M059J (cell line): ENCODE results near the gene P4HA3. TPM values are rescaled to one million over a fixed set of nuclear protein-coding genes. Genes with fewer than 3 reads are reported as not detected.
"Not testable (repeated sequence)": the region's sequence is repeated elsewhere in the genome, so short reads cannot be mapped to it uniquely, and the experiment has no call there.

Experiments
- DNase-seq: peaks from one replicate; pipeline ENCODE4 v3.0.0-alpha.2; 2012; ENCODE audit warnings: low read depth
- total RNA-seq: library from RNA; depleted of rRNA; stranded (reverse); fragments of >200 nt; shearing (Covaris generic); gene quantifications from 2 replicates; pipeline ENCODE4 v1.2.3, GENCODE V29; 2014; rRNA removed

Gene P4HA3
- total RNA-seq, result 4.2 and 5.4 TPM in 2 replicates

DNA sequence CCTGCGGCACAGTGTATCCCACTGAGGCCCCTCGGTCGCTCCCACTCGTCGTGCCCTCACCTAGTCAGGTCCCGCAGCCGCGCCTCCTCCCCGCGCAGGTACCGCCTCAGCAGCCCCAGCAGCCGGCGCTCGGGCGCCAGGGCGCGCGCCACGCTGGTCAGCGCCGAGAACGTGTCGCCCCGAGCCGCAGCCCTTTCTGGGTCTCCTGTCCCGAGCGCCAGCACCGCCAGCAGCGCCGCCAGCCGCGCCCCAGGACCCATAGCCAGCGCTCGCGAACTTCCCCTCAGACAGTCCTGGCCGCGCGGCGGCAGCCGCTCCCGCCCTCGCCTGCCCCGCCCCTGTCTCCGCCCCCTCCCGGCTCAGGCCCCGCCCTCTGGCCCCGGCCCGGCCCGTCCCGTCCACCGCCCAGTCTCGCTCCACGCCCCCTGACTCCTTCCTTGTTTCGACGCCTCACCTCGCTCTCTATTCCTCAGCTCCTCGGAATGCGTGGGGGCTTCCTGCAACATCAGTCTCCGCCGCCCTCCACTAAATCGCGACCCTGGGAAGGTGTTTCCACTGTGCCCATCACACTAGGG, at the start of gene P4HA3:
P4HA3 (minus strand) TSS at position 289 of the 575 bp plus-strand sequence; CDS start at position 260, 29 bp downstream.
- peak; percentile 51 for DNase-seq

DNA sequence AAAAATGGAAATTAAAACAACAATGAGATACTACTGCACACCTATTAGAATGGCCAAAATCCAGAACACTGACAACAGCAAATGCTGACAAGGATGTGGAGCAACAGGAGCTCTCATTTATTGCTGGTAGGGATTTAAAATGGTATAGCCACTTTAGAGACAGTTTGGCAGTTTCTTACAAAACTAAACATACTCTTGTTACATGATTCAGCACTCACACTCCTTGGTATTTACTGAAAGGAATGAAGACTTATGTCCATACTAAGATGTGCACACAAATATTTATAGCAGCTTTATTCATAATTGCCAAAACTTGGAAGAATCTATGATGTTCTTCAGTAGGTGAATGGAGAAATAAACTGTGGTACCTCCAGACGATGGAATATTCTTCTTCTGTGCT, 46.0 kb upstream of the P4HA3 start:
- DNase-seq, result no peak

DNA sequence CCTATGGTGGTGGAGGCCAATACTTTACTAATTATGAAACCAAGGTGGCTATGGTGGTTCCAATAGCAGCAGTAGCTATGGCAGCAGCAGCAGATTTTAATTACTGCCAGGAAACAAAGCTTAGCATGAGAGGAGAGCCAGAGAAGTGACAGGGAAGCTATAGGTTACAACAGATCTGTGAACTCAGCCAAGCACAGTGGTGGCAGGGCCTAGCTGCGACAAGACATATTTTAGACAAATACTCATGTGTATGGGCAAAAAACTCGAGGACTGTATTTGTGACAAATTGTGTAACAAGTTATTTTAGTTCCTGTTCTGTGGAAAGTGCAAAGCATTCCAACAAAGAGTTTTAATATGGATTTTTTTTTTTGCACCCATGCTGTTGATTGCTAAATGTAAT, 44.2 kb upstream of the P4HA3 start:
- no peak for DNase-seq

DNA sequence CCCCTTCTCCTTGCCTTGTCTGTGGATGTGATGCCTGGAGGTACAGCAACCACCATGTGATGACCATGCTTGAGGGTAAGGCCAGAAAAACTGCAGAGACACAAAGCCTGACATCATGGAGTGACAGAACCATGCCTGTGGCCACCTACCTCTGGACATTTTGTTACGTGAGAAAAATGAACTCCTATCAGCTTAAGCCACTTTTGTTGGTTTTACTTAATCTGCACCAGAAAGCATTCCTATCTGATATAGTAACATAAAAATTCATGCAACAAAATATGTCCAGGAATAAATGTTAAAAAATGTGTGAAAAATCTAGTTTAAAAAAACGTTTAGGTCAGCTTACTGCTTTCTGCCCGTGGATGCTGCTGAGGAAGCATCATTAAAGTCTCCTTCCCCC, 42.6 kb upstream of the P4HA3 start:
- no peak for DNase-seq

DNA sequence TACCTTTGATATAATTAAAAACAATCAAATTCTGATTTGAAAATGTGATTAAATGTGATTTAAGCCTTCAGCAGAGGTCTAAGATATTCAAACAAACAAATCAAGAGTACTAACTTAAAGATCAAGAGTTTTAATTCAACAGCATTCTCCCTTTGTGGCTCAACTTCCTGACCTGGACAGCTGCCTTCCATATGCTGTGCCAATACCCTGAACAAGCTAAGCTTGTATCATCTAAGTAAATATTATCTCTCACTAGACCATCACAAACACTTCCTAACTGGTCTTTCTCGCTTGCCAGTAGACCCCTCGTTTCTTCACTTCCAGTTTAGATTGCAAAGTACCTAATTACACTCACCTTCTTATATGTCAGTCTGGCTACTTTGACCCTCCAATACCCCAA, 35.9 kb upstream of the P4HA3 start:
- no peak for DNase-seq

DNA sequence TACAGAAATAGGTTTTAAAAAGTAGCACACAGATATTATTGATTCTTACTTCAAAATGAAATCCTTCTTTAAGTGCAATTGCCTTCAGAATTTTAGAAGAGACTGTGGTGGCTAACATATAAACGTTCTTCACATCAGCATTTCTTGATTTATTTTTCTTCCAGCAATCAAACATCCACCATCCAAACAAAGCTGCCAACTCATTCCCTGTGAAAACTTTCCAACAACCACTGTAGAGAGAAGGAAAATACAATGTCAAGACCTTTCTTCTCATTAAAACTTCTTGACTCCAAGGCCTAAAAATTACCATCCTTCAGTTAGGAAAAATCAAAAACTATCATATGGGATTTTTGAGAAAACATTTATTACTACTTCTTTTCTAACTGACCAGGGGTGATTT, 34.0 kb upstream of the P4HA3 start:
- no peak for DNase-seq

DNA sequence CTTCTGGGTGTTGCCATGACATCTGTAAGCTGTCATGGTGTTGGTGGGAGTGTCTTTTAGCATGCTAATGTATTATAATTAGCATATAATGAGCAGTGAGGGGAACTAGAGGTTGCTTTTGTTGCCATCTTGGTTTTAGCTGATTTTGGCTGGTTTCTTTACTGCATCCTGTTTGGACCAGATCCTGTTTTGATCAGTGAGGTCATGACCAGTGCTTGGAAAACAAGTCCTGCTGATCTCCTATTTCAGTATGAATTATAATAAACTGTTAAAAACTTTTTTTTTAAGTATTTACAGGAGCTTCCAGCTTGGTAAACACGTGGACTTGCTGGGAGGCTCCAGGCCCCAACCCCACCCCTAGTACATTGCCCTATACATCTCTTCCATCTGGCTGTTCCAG, 30.5 kb upstream of the P4HA3 start:
- DNase-seq, result no peak

DNA sequence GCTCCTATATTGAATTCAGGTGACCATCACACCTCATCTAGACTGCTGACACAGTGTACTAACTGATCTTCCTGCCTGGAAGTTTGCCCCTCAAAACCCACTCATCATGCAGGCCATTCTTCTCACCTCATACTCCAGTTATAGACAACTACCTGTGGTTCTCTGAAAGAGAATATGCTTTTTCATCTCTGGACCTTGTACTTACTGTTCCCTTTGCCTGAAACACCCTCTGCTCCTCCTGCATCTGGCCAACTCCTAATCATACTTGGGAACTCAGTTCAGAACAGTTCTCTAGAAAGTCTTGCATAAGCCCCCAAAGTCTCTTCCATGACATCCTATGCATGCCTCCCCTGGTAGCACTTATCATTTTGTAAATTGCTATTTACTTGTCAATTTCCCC, 28.2 kb upstream of the P4HA3 start:
- no peak for DNase-seq

DNA sequence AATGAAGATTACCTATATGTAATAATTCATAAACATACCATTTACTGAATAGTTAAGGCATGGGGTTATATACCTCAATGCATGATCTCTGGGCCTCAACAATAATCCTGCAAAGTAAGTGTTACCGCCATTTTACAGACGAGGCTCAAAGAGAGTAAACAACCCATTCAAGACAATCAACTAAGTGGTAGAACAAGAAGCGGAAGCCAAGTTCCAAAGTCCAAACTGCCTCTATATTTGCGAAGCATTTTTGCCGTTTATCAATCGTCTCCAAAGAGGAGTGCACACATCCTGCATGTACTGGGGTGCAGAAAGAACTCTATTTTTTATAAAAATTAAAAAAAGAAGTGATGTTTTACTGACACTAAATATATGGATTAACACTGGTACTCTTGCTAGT, 27.5 kb upstream of the P4HA3 start:
- no peak for DNase-seq

DNA sequence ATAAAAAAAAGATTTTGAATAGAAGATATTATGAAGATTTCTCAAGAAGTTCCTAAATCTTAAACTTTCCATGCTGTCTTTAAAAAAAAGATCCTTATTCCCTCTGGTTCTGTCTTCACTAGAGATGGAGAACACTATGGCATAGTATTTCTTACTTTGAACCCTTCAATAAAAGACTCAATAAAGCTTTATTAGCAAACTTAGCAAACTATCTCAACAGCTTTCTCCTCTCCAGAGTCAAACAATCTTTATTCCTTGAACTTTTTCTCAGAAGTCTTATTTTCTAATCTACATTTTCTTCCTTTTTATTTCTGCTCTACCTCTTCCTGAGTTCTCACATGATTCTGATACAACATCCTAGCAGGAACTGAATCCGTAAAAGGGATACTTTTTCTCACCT, 21.8 kb upstream of the P4HA3 start:
- no peak for DNase-seq

DNA sequence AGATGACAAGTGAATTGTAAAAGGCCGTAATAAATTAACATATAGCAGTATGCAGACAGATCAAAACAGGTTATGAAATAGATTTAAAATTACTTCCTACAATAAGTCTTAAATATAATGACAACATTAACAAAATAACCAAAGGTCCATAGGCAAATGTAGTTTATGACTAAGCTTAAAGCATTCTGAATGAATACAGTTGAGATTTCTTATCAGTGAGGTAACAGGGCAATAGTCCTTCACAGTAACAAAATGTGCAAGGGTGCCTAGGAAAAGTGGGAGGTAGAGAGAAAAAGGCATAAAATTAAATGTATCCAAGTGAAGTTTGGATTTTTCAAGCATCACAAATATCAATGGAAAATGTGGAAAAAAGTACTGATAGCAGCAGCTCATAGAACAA, 20.9 kb upstream of the P4HA3 start:
- no peak for DNase-seq

DNA sequence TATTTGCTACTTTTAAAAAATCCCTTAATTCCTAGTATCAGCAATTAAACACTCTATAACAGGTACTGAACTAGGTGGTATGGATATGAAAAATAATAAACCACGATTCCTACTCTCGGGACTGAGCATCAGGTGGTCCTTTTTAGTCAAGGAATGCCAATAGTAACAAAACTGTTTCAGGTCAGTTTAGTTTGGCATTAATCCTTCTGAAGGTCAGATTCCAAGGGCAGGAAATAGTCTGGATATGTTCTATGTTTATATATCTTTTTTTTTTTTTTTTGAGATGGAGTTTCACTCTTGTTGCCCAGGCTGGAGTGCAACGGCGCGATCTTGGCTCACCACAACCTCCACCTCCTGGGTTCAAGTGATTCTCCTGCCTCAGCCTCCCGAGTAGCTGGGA, 19.6 kb upstream of the P4HA3 start:
- DNase-seq, result not testable (repeated sequence)

DNA sequence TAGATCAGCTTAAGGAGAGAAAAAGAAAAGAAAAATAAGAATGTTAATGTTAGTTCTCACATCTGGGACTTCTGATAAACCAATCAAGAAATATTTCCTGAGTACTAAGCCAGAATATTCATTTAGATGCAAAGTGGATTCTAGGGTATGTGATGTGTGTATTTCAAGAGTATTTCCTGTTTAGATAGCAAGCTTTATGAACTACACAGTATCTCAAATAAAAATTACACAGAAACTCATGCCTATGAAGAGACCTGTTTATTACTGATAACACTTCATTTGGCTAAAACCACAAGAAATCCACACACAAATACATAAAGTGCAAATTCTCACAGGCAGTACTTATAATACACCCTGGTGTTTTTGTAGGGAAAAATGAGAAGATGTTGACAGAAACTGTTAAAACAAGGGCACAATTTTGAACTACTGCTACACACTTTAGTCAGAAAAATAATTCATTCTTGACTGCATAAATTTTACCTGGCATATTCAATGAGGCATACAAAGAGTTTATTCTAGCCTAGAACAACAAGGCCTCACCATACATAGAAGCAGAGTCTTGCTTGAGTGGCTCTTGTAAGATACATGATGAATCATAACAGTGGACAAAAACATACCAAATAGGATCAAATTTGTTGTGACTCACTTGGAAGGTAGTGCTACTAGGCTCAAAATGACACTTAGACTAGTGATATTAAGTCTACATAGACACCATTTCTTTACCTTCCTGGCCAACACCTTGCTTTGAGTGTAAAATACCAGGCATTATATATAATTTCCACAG, 18.8 kb upstream of the P4HA3 start:
- DNase-seq, result peak; percentile 77

DNA sequence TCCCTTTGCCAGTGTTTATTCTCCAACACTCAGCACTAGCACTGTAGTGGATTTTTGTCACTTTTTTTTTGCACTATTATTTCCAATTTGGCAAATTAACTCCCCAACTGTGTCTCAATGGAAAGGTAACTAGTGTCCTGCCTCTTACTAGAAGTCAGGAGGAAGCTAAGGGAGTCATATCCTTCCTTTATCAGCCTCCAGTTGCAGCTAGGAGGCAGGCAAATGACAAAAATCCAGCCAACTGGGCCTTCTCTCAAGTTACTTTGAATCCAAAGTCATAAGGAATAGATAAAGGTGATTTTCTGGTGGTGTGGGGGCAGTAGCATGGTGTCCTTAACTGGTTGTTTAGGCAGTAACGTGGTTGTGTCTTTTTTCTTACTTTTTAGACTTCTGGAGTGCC, 15.6 kb upstream of the P4HA3 start:
- no peak for DNase-seq

DNA sequence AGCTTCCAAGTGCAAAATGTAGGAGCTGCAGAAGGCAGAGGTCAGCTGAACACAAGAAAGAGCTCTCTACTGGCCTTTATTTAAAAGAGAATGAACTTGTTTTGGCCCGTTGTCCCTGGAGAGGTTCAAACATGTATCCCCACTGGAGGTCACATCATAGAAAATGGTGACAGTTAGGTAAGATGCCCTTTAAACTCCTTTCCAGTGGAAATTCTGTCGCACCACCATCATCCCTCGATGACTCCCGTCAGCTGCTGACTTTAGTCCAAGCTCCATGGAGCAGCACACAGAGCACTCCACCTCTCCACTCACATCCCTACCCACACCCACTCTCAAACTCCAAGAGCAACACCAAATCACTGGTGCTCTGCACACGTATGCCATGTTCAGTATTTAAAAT, 15.2 kb upstream of the P4HA3 start:
- DNase-seq, result no peak

DNA sequence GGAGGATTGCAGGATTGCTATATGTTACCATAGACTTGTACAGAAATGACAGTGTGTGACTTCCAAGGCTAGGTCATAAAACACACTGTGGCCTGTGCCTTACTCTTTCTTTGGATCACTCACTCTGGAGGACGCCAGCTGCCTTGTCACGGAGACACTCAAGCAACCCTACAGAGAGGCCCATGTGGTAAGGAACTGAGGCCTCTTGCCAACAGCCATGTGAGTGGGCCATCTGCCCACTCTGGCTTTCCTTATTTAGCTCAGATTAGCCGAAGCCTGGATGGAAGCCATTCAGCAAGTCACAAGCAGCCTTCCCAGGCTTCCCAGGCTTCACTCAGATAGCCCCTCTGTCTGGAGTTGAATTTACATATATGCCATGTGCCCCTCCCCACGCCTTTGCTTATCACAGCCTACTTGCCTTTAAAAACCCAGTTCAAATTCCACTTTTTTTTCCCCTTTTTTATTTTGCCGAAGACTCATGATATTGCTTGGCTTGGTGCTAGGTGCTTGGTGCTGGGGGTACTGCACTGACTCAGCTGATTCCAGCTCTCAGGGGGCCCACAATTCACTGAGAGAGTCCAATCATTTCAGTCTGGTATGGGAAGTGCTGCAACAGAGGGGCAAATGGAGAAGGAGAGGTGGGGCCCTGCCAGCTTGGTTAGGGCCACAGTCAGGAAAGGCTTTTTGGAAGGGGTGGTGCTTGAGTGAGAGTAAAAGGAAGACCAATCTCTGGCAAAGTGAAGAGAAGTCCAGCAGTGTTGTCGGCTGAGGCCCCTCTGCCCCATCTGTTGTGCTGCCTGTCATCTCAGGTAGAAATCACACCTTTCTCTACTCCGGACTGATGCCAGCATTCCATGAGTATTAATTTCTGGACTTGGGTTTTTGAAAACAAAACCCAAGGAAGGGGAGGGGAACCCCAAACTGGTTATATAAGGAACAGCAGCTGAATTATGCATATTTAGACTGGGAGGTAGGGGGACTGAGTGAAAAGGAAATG, 14.5 kb upstream of the P4HA3 start:
- DNase-seq, result peak; percentile 75

DNA sequence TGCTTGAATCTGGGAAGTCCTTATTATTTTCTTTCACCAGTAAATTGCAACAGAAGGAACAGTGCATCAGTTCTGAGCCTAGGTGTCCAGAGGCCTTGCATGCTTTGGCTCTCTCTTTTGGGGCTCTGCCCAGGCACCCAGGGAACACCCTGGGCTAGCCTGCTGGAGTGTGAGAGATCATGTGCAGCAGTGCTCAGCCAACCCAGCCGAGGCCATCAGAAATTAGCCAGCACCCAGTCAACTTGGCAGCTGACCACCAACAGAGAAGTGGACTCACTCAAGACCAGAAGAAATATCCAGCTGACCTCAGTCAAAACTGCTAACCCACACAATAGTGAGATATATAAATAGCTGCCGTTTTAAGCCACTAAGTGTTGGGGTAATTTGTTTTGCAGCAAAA, 11.2 kb upstream of the P4HA3 start:
- DNase-seq, result peak; percentile 17

DNA sequence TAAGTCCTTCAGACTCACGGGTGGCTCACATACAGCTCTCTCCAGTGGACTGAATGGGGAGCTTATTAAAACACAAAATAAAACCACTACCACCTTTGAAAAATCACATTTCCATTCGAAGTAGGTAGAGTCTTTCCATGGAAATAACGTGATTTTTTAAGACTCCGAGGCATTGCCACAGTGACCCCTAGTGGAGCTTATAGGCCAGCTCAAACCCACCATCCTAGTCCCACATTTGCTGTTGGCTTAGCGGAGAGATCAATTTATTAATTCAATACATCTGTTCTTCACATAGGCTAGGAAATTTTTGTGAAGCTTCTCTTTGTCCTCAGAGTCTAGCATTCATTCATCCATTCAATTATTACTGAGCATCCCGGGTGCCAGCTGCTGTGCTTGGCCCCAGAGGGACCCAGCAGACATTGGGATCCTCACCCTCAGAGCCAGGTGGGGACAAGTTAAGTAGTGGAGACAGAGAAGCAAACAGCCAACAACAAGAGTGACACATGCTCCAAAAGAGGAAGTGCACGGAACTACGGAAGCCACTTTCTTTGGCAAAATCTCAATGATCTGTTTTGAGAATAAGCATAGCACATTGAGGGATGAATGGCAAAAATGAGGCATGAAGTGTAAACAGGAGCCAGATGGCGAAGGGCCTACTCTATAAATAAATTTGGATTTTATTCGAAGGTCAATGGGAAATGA, 10.2 kb upstream of the P4HA3 start:
- peak; percentile 68 for DNase-seq

DNA sequence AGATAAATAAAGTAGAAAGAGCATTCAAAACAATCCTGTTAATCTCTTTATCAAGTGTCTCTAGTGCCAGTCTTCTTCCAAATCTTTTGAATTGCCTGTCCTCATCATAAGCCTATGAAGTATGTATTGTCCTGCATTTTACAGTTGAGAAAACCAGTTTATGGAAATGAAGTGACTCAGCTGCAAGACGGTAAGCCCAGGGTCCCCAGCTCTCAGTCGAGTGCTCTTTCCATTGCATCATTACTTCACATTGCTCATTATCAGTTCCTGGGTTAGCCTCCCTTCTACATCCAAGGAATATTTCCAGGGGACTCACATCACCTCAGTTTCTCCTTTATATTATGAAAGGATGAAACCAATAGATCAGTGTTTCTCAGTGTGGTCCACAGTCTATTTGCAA, 9.1 kb upstream of the P4HA3 start:
- DNase-seq, result peak; percentile 29

DNA sequence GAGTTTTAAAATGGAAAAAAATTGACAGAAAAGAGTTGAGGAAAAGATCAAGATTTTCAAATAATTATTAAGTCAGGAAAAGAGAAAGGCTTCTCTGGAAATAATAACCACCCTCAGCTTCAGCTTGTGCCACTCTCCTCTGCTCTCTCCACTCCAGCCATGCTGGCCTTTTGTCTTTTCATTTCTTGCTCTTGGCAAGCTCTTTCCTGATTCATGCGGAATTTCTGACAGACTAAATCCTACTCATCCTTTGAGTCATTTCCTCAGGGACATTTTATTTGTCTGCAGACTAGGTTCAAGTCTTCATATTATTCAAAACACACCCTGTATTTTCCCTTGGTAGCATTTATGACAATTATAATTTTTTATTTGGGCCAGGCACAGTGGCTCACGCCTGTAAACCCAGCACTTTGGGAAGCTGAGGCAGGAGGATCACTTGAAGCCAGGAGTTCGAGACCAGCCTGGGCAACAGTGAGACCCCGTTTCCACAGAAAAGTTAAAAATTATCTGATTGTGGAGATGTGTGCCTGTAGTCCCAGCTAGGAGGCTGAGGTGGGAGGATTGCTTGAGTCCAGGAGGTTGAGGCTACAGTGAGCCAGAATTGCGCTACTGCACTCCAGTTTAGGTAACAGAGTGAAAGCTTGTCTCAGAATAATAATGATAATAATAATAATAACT, 7.8 kb upstream of the P4HA3 start:
- peak; percentile 96 for DNase-seq

DNA sequence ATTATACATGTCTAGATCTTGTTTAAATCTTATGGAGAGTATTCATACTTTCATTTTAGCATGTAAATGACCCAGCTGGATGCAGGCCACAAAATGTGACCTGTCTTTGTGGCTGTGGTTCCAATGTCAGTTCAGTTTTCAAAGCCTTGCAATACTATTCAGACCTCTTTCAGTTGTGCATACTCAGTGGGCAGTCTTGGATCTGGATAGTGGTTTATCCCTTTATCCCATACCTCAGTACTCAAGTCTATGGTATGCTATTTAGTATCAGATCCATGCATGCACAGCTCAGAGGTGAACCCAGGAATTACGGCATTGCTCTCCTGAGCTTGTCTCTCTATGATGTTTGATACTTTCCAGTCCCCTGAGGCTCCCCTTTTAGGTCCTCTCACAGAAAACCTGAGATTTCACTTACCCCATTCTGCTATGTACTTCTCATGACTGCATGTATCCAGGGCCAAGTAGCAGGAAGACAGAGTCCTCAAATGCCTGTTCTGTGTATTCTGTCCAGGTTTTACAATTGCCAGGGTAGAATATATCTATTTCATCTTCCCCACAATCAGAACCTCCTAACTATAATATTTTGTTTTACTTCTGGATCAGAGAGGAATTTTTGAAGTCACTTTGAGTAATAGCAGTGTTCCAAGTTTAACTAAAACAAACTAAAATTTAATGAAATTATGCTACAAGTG, 6.9 kb upstream of the P4HA3 start:
- DNase-seq, result peak; percentile 56
